HFF-Myc (cell line): ENCODE measurements around the gene CHAF1A.

Experiments
- DNase-seq: peaks from one replicate; pipeline ENCODE4 v3.0.0-alpha.2; 2011; ENCODE audit warnings: low read depth; ENCODE audit errors: extremely low read depth
- H3K4me3 ChIP-seq: replicated peaks from 2 replicates; pipeline ENCODE4 v1.5.1; 2011; ENCODE audit warnings: low read depth, mild to moderate bottlenecking, control low read depth, low read length
- CTCF ChIP-seq: IDR thresholded peaks from 2 replicates; pipeline ENCODE4 v1.5.1; 2012; ENCODE audit warnings: mild to moderate bottlenecking, low read depth, low read length, control low read depth; ENCODE audit errors: missing control alignments

The CHAF1A gene

GRCh38 chr19:4446704-4447200 is 44.3 kb downstream of the CHAF1A start:
- no peak overlapping the region for H3K4me3 ChIP-seq
- TF ChIP-seq CTCF: no peak
- no peak for DNase-seq

GRCh38 chr19:4447327-4448146 is 45.1 kb downstream of the CHAF1A start:
- no peak overlapping the region for H3K4me3 ChIP-seq
- TF ChIP-seq CTCF: no peak
- no peak for DNase-seq

- no peak for DNase-seq
- H3K4me3 ChIP-seq: no peak overlapping the region
- TF ChIP-seq CTCF: no peak
These were observed 45.9 kb downstream of the CHAF1A start for GRCh38 chr19:4448147-4448985.

- DNase-seq: no peak
- no peak for TF ChIP-seq CTCF
These were observed 46.7 kb downstream of the CHAF1A start for GRCh38 chr19:4449022-4449638.

GRCh38 chr19:4449639-4450028 is 47.2 kb downstream of the CHAF1A start:
- H3K4me3 ChIP-seq: no peak overlapping the region
- no peak for DNase-seq
- TF ChIP-seq CTCF: no peak

More at GRCh38 chr19:4449022-4449638, 46.7 kb downstream of the CHAF1A start:
- no peak overlapping the region for H3K4me3 ChIP-seq

- no peak for DNase-seq
- H3K4me3 ChIP-seq: no peak overlapping the region
- no peak for TF ChIP-seq CTCF
These were observed 50.0 kb downstream of the CHAF1A start for GRCh38 chr19:4452230-4452990.
